K562 (cell line): Measurements from ENCODE around the gene ZMYM2. TPM values are rescaled to one million over a fixed set of nuclear protein-coding genes. Genes with fewer than 3 reads are reported as not detected.

Experiments used
- ATAC-seq: fragments of 200-7000 bp; cut with Tn5 transposase; 3 replicates; pipeline ENCODE4 v1.9.1; 2020; ENCODE audit warnings: moderate library complexity
- BruUV-seq: library from RNA; stranded (reverse); fragments of 400-500 nt; replicated peaks from 2 replicates; lab custom pipeline; 2021; lab: Mats Ljungman, UMichigan
- CTCF ChIA-PET: fragments of 300-600 bp; formaldehyde crosslinking; extraction: SDS; loops from one replicate; lab custom pipeline; 2021; ENCODE audit warnings: low intra/inter-chr PET ratio; lab: Yijun Ruan, JAX
- POLR2A ChIA-PET: fragments of 300-600, 350-650 bp; sonication (Branson Sonifier 250); formaldehyde crosslinking; extraction: SDS; loops from one replicate; lab custom pipeline; 2021; ENCODE audit warnings: antibody characterized with exemption, inconsistent platforms; lab: Yijun Ruan, JAX
- DNase-seq, 4 experiments: peaks; one replicate each; pipeline versions ENCODE4 v3.0.0 to v3.0.0-alpha.2; 2011 to 2018; ENCODE audit warnings: low spot score in 3 of 4, mixed read lengths in 3 of 4; ENCODE audit errors: extremely low read depth in 1 of 4
- FAIRE-seq: peaks from 2 replicates; lab custom pipeline; 2011; peaks lifted over from hg19 to GRCh38; lab: Jason Lieb, UNC
- H2AFZ ChIP-seq: 2 replicates; pipeline ENCODE4 v1.6.0; 2011; ENCODE audit warnings: low read depth, low read length, control low read depth, inconsistent platforms
- H3K27ac ChIP-seq: fragments of 200-600 bp; 3 replicates; pipeline ENCODE4 v1.8.0; 2011; ENCODE audit warnings: low read depth, mild to moderate bottlenecking, control low read depth, inconsistent platforms, low read length, moderate library complexity, mixed read lengths; ENCODE audit errors: extremely low read depth
- H3K27me3 ChIP-seq, 2 experiments: fragments of 300-600 bp in 1 of 2; 2 replicates in 1 of 2; 3 replicates in 1 of 2; pipeline versions ENCODE4 v1.6.0 to v1.8.0; 2011; ENCODE audit warnings: inconsistent platforms in 2 of 2, low read length in 2 of 2, mild to moderate bottlenecking in 1 of 2, mixed read lengths in 1 of 2, moderate library complexity in 1 of 2; ENCODE audit not compliant: control insufficient read depth in 2 of 2, insufficient read depth in 2 of 2
- H3K36me3 ChIP-seq: fragments of 300-600 bp; 3 replicates; pipeline ENCODE4 v1.8.0; 2011; ENCODE audit warnings: mild to moderate bottlenecking, low read length, inconsistent platforms; ENCODE audit not compliant: control insufficient read depth, insufficient read depth
- H3K4me1 ChIP-seq, 2 experiments: fragments of 200-600 bp in 1 of 2; replicated peaks in 1 of 2; 2 replicates in 1 of 2; 3 replicates in 1 of 2; pipeline versions ENCODE4 v1.5.1 to v1.8.0; 2011; ENCODE audit warnings: inconsistent platforms in 2 of 2, low read length in 2 of 2, mild to moderate bottlenecking in 1 of 2, mixed read lengths in 1 of 2, moderate library complexity in 1 of 2; ENCODE audit not compliant: control insufficient read depth in 2 of 2, insufficient read depth in 2 of 2
- H3K4me2 ChIP-seq: 2 replicates; pipeline ENCODE4 v1.6.1; 2011; ENCODE audit warnings: low read length, control low read depth, inconsistent platforms, mixed read lengths; ENCODE audit not compliant: insufficient read depth
- H3K4me3 ChIP-seq: fragments of 200-600 bp; sonication (generic), shearing (Covaris generic); 2 replicates; pipeline ENCODE4 v1.5.1; 2016; ENCODE audit warnings: control low read depth, inconsistent platforms
- H3K79me2 ChIP-seq: fragments of 200-600 bp; 3 replicates; pipeline ENCODE4 v1.8.0; 2011; ENCODE audit warnings: low read length, inconsistent platforms; ENCODE audit not compliant: control insufficient read depth, insufficient read depth
- H3K9ac ChIP-seq, 2 experiments: 2 replicates each; pipeline versions ENCODE4 v1.6.0 to v1.6.1; 2011; ENCODE audit warnings: low read depth in 2 of 2, low read length in 2 of 2, control low read depth in 1 of 2, inconsistent platforms in 1 of 2, mild to moderate bottlenecking in 1 of 2, mixed read lengths in 1 of 2; ENCODE audit not compliant: insufficient read depth in 1 of 2
- H3K9me1 ChIP-seq: one replicate; pipeline ENCODE4 v1.6.0; 2011; ENCODE audit warnings: inconsistent platforms, mild to moderate bottlenecking, low read length, moderate library complexity; ENCODE audit not compliant: control insufficient read depth, insufficient read depth
- H3K9me3 ChIP-seq: replicated peaks from 2 replicates; pipeline ENCODE4 v1.5.1; 2011; ENCODE audit warnings: low read depth, low read length, inconsistent platforms; ENCODE audit not compliant: control insufficient read depth, insufficient read depth
- H4K20me1 ChIP-seq: replicated peaks from 2 replicates; pipeline ENCODE4 v1.6.1; 2011; ENCODE audit warnings: low read length, inconsistent platforms, mixed read lengths; ENCODE audit not compliant: control insufficient read depth, insufficient read depth
- ARID4B ChIP-seq: sonication (generic); formaldehyde crosslinking; IDR thresholded peaks from 2 replicates; pipeline ENCODE4 v1.8.0; 2022; ENCODE audit warnings: mild to moderate bottlenecking, missing genetic modification reagents
- CHCHD3 ChIP-seq: fragments of 250-450 bp; sonication (Bioruptor Pico); IDR thresholded peaks from 2 replicates; pipeline ENCODE4 v2.1.2; 2022; ENCODE audit warnings: mild to moderate bottlenecking
- FOXK2 ChIP-seq, 2 experiments: fragments of 450-650 bp; IDR thresholded peaks in 1 of 2; conservative IDR thresholded peaks in 1 of 2; 2 replicates each; pipeline ENCODE4 v1.6.1; 2016; ENCODE audit warnings: low read depth in 2 of 2, mild to moderate bottlenecking in 1 of 2
- GATAD2B ChIP-seq: fragments of 450-650 bp; IDR thresholded peaks from 2 replicates; pipeline ENCODE4 v1.6.1; 2017; ENCODE audit warnings: mild to moderate bottlenecking, borderline replicate concordance
- JUNB ChIP-seq: fragments of 450-650 bp; formaldehyde crosslinking; conservative IDR thresholded peaks from 2 replicates; pipeline ENCODE4 v1.4.0; 2020; ENCODE audit warnings: mild to moderate bottlenecking
- THAP12 ChIP-seq: fragments of 250-450 bp; sonication (Bioruptor Pico); IDR thresholded peaks from 2 replicates; pipeline ENCODE4 v1.9.0; 2021; ENCODE audit warnings: mild to moderate bottlenecking, inconsistent platforms
- ZBED1 ChIP-seq: IDR thresholded peaks from 2 replicates; pipeline ENCODE4 v1.6.1; 2014
- ZNF609 ChIP-seq: sonication (generic); formaldehyde crosslinking; IDR thresholded peaks from 2 replicates; pipeline ENCODE4 v1.8.1; 2023; ENCODE audit warnings: missing genetic modification reagents, mild to moderate bottlenecking, borderline replicate concordance
- WGBS: fragments of 100-300 bp; shearing (Covaris generic); methylation state at CpG from one replicate; pipeline ENCODE4 v1.1.6; 2016; ENCODE audit warnings: low coverage, mixed read lengths; ENCODE audit not compliant: insufficient coverage; ENCODE audit errors: missing lambda C conversion rate; 5-methylcytosine and 5-hydroxymethylcytosine counted together
- in situ Hi-C: fragments of 300-500 bp; cut with MboI; formaldehyde crosslinking; loops from 4 replicates; pipeline ENCODE4 v1.15.0; 2018; ENCODE audit warnings: inconsistent platforms, mixed read lengths
- intact Hi-C: fragments of 100-400 bp; cut with micrococcal nuclease; formaldehyde crosslinking; loops from 2 replicates; pipeline ENCODE4 v1.14.2; 2022
- polyA plus RNA-seq, 8 experiments: library from polyadenylated mRNA; depleted of rRNA in 4 of 8; stranded (reverse) in 5 of 8; unstranded in 3 of 8; fragments of >200 nt; fragmentation: Nextera tagmentation in 2 of 8; fragmentation: Illumina TruSeq in 1 of 8; extraction: Ambion mirVana in 2 of 8; extraction: Trizol in 1 of 8; gene quantifications; 2 replicates each; pipeline versions ENCODE4 v1.2.1 to v1.2.3, GENCODE V29; 2011 to 2014; ENCODE audit warnings: inconsistent platforms in 1 of 8, missing spikeins in 1 of 8
- total RNA-seq, 7 experiments: library from RNA; depleted of rRNA in 6 of 7; stranded (reverse); fragments of >200 nt in 6 of 7; fragmentation: Illumina TruSeq in 2 of 7; extraction: Trizol in 2 of 7; gene quantifications; 2 replicates each; pipeline versions ENCODE4 v1.2.1 to v1.2.3, GENCODE V29; 2011 to 2021; ENCODE audit warnings: low replicate concordance in 1 of 7

Gene ZMYM2
- total and polyA plus RNA-seq, 9 of the 15 experiments (the other 6 are each of a cell fraction or from before 2014, with no cell fraction given), result 5.0 to 48.8 (median 26.8) TPM

GRCh38 chr13:19961489-19961888 lies 3.0 kb downstream of the ZMYM2 start:
- Histone ChIP-seq H3K27ac (no peak overlapping the region), H4K20me1 (no peaks in the 10 kb centered on the region), H3K27me3 (no peaks in the 10 kb centered on the region), H2AFZ (no peak overlapping the region), H3K79me2 (peaks cover 52% of the 10 kb centered on the region), H3K36me3 (peaks cover 26% of the 10 kb centered on the region), H3K9me1 (no peaks in the 10 kb centered on the region), H3K4me3 (no peak overlapping the region), H3K9me3 (no peaks in the 10 kb centered on the region), H3K4me2 (no peak overlapping the region), H3K4me1 (peaks cover 0 to 14% of the 10 kb centered on the region in 2 experiments; a peak in 2 of 5 replicates), H3K9ac (no peak overlapping the region)
- intact Hi-C loops (loop anchor here (5.0 kb wide), 1 partner anchor 99 kb away; the partner anchor contains the start of gene ZMYM5), in situ Hi-C loops (no loop called here)
- ChIA-PET POLR2A (no interaction called here), CTCF (no interaction called here)
- FAIRE-seq (no peak), DNase-seq (no peak), ATAC-seq (no peak)
- no TSS peak for BruUV-seq
- WGBS, result 94% methylated on average over 4 of the region's 4 CpGs
- no peak for TF ChIP-seq CHCHD3 (CRISPR knock-in tag)
- no peak for TF ChIP-seq ZNF609 (CRISPR knock-in tag)
- no peak for TF ChIP-seq ARID4B (CRISPR knock-in tag)
- no peak for TF ChIP-seq THAP12
- TF ChIP-seq FOXK2 (conservative IDR thresholded peaks at IDR 0.05 in 1 of 2, IDR thresholded peaks at IDR 0.05 in 1 of 2; ENCODE audit: low read depth in 2 of 2), result no peak
- no peak for TF ChIP-seq ZBED1
- no peak for TF ChIP-seq JUNB
- TF ChIP-seq GATAD2B, result no peak
